Natural killer cell (primary cell): ENCODE measurements around the gene KLHDC7A. TPM values are rescaled to one million over a fixed set of nuclear protein-coding genes. Genes with fewer than 3 reads are reported as not detected.
A peak's percentile ranks its signal among the peaks of the same experiment; 100 is the strongest.

Source experiments
- ATAC-seq, 3 donors: fragments of 150-1000 bp in 2 of 3; fragments of 200-7000 bp in 1 of 3; cut with Tn5 transposase; 1 replicate in 1 of 3; 2 replicates in 2 of 3; pipeline ENCODE4 v1.10.0; 2021; ENCODE audit warnings: mild to moderate bottlenecking in 2 of 3, moderate library complexity in 2 of 3
- DNase-seq, 2 donors: peaks; one replicate each; pipeline versions ENCODE4 v3.0.0 to v3.0.0-alpha.2; 2013 to 2021; ENCODE audit warnings: mixed read lengths in 1 of 2
- H3K27ac ChIP-seq: one replicate; pipeline ENCODE4 v1.5.1; 2013; ENCODE audit warnings: mild to moderate bottlenecking, low read length
- H3K27me3 ChIP-seq: one replicate; pipeline ENCODE4 v1.6.1; 2013; ENCODE audit warnings: low read length; ENCODE audit not compliant: control insufficient read depth, insufficient read depth
- H3K36me3 ChIP-seq: one replicate; pipeline ENCODE4 v1.6.1; 2013; ENCODE audit warnings: low read length; ENCODE audit not compliant: control insufficient read depth, insufficient read depth
- H3K4me1 ChIP-seq: one replicate; pipeline ENCODE4 v1.6.1; 2013; ENCODE audit warnings: low read length; ENCODE audit not compliant: control insufficient read depth, insufficient read depth
- H3K4me3 ChIP-seq: one replicate; pipeline ENCODE4 v1.5.1; 2013; ENCODE audit warnings: low read length
- H3K9me3 ChIP-seq: one replicate; pipeline ENCODE4 v1.6.1; 2013; ENCODE audit warnings: low read length; ENCODE audit not compliant: control insufficient read depth, insufficient read depth
- H3K27ac Mint-ChIP-seq, 2 donors: one replicate each; pipeline ENCODE4 v1.8.0; 2022; ENCODE audit warnings: mild to moderate bottlenecking in 2 of 2, mixed read lengths in 2 of 2, moderate library complexity in 1 of 2
- H3K27me3 Mint-ChIP-seq, 2 donors: one replicate each; pipeline ENCODE4 v1.8.0; 2022; ENCODE audit warnings: low read depth in 2 of 2, mixed read lengths in 2 of 2
- H3K36me3 Mint-ChIP-seq: one replicate; pipeline ENCODE4 v1.8.0; 2022; ENCODE audit warnings: mixed read lengths
- H3K4me1 Mint-ChIP-seq, 2 donors: one replicate each; pipeline ENCODE4 v1.8.0; 2022; ENCODE audit warnings: mixed read lengths in 2 of 2
- H3K4me3 Mint-ChIP-seq: one replicate; pipeline ENCODE4 v1.8.0; 2022; ENCODE audit warnings: mild to moderate bottlenecking, moderate library complexity, mixed read lengths
- H3K9me3 Mint-ChIP-seq, 2 donors: one replicate each; pipeline ENCODE4 v1.8.0; 2022; ENCODE audit warnings: mixed read lengths in 2 of 2
- CTCF ChIP-seq: fragments of 200-600 bp; IDR thresholded peaks from one replicate; pipeline ENCODE4 v1.8.0; 2022; ENCODE audit warnings: antibody characterized with exemption
- WGBS: methylation state at CpG from one replicate; pipeline ENCODE4 v1.1.7; 2013; ENCODE audit warnings: missing lambda C conversion rate; ENCODE audit not compliant: insufficient coverage; 5-methylcytosine and 5-hydroxymethylcytosine counted together
- intact Hi-C: fragments of 100-400 bp; cut with micrococcal nuclease; formaldehyde crosslinking; loops from one replicate; pipeline ENCODE4 v1.14.2; 2022
- total RNA-seq, 4 donors: library from RNA; stranded (reverse); fragments of 120-200 nt in 1 of 4; gene quantifications; one replicate each; pipeline versions ENCODE4 v1.2.3 to v1.2.4, GENCODE V29; 2013 to 2022

Gene KLHDC7A
- total RNA-seq, 3 donors from 2014 or later (not counting 1 experiment from before 2014, with no cell fraction given) = 0.43 TPM; not detected in 2

- H3K4me1 ChIP-seq = no peaks in the 10 kb centered on the region
- no peaks in the 10 kb centered on the region for H3K27me3 ChIP-seq
- TF ChIP-seq CTCF = no peak
- Mint-ChIP-seq H3K27ac (no peak overlapping the region), H3K27me3 (peaks cover 13 to 21% of the 10 kb centered on the region in 2 donors), H3K4me1 (no peaks in the 10 kb centered on the region), H3K36me3 (no peaks in the 10 kb centered on the region), H3K9me3 (no peaks in the 10 kb centered on the region), H3K4me3 (no peak overlapping the region)
- H3K4me3 ChIP-seq = no peak overlapping the region
- intact Hi-C loops = no loop called here
- ATAC-seq (peak in 1 of 3 donors; percentile 24), DNase-seq (no peak)
- no peak overlapping the region for H3K27ac ChIP-seq
- WGBS = 87% methylated on average over 12 of the region's 13 CpGs
- H3K9me3 ChIP-seq = no peaks in the 10 kb centered on the region
- no peaks in the 10 kb centered on the region for H3K36me3 ChIP-seq
These were observed 33.1 kb upstream of the KLHDC7A start for GRCh38 chr1:18447509-18448220.

DNA sequence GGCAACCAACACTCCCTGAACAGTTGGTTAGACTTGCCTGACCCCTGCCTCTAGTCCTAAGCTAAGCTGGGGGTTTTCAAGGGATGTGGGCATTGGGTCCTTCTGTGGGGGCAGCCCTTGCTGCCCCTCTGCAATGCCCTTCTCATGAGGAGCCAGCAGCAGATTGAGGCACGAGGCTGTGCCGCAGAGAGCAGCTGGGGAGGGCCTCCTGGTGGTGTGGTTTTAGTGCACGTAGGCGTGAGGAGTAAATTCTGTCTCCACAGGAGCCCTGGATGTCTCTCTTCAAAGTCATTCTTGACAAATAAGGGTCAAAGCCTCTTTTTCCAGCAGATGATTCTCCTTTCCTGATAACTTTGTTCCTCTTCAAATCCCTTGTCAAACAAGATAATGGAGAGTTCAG, 31.8 kb upstream of the KLHDC7A start:
- 39% methylated on average over 4 of the region's 4 CpGs for WGBS
- H3K4me3 ChIP-seq = no peak overlapping the region
- no peaks in the 10 kb centered on the region for H3K27me3 ChIP-seq
- no peaks in the 10 kb centered on the region for H3K36me3 Mint-ChIP-seq
- no peak overlapping the region for H3K27ac Mint-ChIP-seq
- no peaks in the 10 kb centered on the region for H3K9me3 ChIP-seq
- no peaks in the 10 kb centered on the region for H3K9me3 Mint-ChIP-seq
- ATAC-seq = no peak
- no peaks in the 10 kb centered on the region for H3K4me1 ChIP-seq
- H3K4me1 Mint-ChIP-seq = no peaks in the 10 kb centered on the region
- no peak for TF ChIP-seq CTCF
- no peaks in the 10 kb centered on the region for H3K36me3 ChIP-seq
- H3K27me3 Mint-ChIP-seq = peaks cover 13 to 21% of the 10 kb centered on the region in 2 donors
- no peak overlapping the region for H3K4me3 Mint-ChIP-seq
- no peak overlapping the region for H3K27ac ChIP-seq
- no peak for DNase-seq
- intact Hi-C loops = no loop called here

DNA sequence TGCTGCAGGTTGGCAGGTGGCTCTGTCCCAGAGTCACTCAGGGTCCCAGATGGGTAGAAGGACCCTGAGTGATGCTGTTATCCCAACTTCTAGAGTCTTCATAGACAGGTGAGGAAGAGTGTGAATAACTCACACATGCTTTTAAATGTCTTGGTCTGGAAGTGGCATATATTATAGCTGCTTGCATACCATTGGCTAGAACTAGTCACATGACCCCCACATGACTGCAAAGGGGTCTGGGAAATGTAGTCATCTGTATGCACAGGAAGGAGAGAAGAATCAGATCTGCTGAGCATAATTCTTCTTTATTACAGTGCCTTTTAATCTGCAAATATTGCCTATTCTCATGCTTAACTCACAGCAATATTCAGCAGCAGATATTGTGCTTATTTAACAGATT, 28.2 kb upstream of the KLHDC7A start:
- intact Hi-C loops = no loop called here
- Histone ChIP-seq H3K4me3 (no peak overlapping the region), H3K27me3 (no peaks in the 10 kb centered on the region), H3K9me3 (no peaks in the 10 kb centered on the region), H3K27ac (no peak overlapping the region), H3K4me1 (no peaks in the 10 kb centered on the region), H3K36me3 (no peaks in the 10 kb centered on the region)
- Mint-ChIP-seq H3K4me3 (no peak overlapping the region), H3K9me3 (no peaks in the 10 kb centered on the region), H3K27ac (no peak overlapping the region), H3K4me1 (no peaks in the 10 kb centered on the region), H3K36me3 (no peaks in the 10 kb centered on the region), H3K27me3 (peaks cover 19 to 27% of the 10 kb centered on the region in 2 donors)
- ATAC-seq (peak in 1 of 3 donors; percentile 59), DNase-seq (peak in 1 of 2 donors; percentile 51)
- no peak for TF ChIP-seq CTCF
